Glutamatergic neuron (in vitro differentiated cells): ENCODE data around the gene REST. TPM values are rescaled to one million over a fixed set of nuclear protein-coding genes. Genes with fewer than 3 reads are reported as not detected.
A peak's percentile ranks its signal among the peaks of the same experiment; 100 is the strongest.

ENCODE experiments used
- DNase-seq: peaks from one replicate; pipeline ENCODE4 v3.0.0; 2022
- H3K27ac Mint-ChIP-seq: one replicate; pipeline ENCODE4 v1.8.0; 2020; ENCODE audit warnings: mild to moderate bottlenecking, mixed read lengths, inconsistent platforms; ENCODE audit not compliant: unreplicated experiment
- H3K27me3 Mint-ChIP-seq: one replicate; pipeline ENCODE4 v1.8.0; 2020; ENCODE audit warnings: mild to moderate bottlenecking, moderate library complexity, mixed read lengths, inconsistent platforms; ENCODE audit not compliant: unreplicated experiment
- H3K36me3 Mint-ChIP-seq: one replicate; pipeline ENCODE4 v1.8.0; 2020; ENCODE audit warnings: mild to moderate bottlenecking, mixed read lengths, inconsistent platforms; ENCODE audit not compliant: unreplicated experiment
- H3K4me1 Mint-ChIP-seq: one replicate; pipeline ENCODE4 v1.8.0; 2020; ENCODE audit warnings: mild to moderate bottlenecking, low read depth, mixed read lengths, inconsistent platforms; ENCODE audit not compliant: unreplicated experiment
- H3K4me3 Mint-ChIP-seq: one replicate; pipeline ENCODE4 v1.8.0; 2020; ENCODE audit warnings: mild to moderate bottlenecking, mixed read lengths, inconsistent platforms; ENCODE audit not compliant: unreplicated experiment
- H3K9me3 Mint-ChIP-seq: one replicate; pipeline ENCODE4 v1.8.0; 2020; ENCODE audit warnings: mild to moderate bottlenecking, moderate library complexity, mixed read lengths, inconsistent platforms; ENCODE audit not compliant: unreplicated experiment
- total RNA-seq: library from RNA; stranded (reverse); fragmentation: NEBNext Ultra II Directional; extraction: Animal tissue kit (Norgen Biotek cat#: 25700); gene quantifications from one replicate; pipeline ENCODE4 v1.2.1, GENCODE V29; 2021; ENCODE audit not compliant: unreplicated experiment
- TF ChIP-seq, protein P1 (sequence below): fragments of 200-600 bp; sonication (generic); IDR thresholded peaks from one replicate; pipeline ENCODE4 v1.5.0; 2021; ENCODE audit not compliant: partially characterized antibody, unreplicated experiment

Gene REST
- total RNA-seq, 1 donor from 2014 or later, result 1.5 TPM

DNA sequence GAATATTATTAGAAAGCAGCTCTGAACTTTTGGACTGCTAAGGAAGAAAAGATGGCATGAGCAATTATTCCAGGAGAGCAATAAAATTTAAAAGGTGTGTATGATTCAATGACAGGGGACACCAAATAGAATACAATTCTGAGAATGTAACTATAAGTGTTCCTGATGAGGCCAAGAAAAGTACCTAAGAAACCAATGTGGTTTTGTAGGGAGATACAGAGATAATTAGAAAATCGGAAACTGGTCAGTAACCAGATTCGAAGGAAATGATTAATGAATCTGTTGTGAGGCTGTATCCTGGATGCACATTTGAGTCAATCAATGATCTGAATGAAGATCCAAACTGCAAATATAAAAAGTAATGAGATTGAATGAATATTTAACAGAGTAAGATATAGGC lies 63.7 kb downstream of the REST start:
- Mint-ChIP-seq H3K4me1 (peaks cover 5% of the 10 kb centered on the region), H3K4me3 (no peak overlapping the region), H3K36me3 (peaks cover 11% of the 10 kb centered on the region), H3K27me3 (peaks cover 5% of the 10 kb centered on the region), H3K27ac (no peak overlapping the region), H3K9me3 (peaks cover 4% of the 10 kb centered on the region)
- TF ChIP-seq, protein P1, sequence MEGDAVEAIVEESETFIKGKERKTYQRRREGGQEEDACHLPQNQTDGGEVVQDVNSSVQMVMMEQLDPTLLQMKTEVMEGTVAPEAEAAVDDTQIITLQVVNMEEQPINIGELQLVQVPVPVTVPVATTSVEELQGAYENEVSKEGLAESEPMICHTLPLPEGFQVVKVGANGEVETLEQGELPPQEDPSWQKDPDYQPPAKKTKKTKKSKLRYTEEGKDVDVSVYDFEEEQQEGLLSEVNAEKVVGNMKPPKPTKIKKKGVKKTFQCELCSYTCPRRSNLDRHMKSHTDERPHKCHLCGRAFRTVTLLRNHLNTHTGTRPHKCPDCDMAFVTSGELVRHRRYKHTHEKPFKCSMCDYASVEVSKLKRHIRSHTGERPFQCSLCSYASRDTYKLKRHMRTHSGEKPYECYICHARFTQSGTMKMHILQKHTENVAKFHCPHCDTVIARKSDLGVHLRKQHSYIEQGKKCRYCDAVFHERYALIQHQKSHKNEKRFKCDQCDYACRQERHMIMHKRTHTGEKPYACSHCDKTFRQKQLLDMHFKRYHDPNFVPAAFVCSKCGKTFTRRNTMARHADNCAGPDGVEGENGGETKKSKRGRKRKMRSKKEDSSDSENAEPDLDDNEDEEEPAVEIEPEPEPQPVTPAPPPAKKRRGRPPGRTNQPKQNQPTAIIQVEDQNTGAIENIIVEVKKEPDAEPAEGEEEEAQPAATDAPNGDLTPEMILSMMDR, result no peak
- DNase-seq, result no peak

DNA sequence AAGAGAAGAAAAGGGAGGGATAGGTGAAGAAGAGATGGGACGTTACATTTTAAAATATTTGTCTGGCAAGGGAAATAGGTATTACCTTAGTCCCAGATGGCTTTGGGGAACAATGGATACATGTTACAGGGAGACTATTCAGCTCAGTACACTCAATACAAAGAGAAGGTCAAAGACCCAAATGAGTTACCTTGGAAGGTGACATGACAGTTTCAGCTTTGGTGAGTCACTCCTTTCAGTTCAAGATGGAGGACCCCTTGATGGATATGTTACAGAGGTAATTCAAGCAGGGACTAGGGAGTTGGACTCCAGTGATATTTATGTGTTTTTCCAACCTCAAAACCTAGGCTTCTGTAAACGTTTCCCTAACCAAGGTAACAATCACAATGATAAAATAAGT lies 64.7 kb downstream of the REST start:
- H3K27me3 Mint-ChIP-seq, result peaks cover 6% of the 10 kb centered on the region
- DNase-seq, result no peak
- no peak overlapping the region for H3K4me3 Mint-ChIP-seq
- TF ChIP-seq, protein P1, result no peak
- H3K4me1 Mint-ChIP-seq, result peaks cover 5% of the 10 kb centered on the region
- H3K27ac Mint-ChIP-seq, result peak overlapping the region; percentile 15
- peaks cover 5% of the 10 kb centered on the region for H3K9me3 Mint-ChIP-seq
- peaks cover 11% of the 10 kb centered on the region for H3K36me3 Mint-ChIP-seq

DNA sequence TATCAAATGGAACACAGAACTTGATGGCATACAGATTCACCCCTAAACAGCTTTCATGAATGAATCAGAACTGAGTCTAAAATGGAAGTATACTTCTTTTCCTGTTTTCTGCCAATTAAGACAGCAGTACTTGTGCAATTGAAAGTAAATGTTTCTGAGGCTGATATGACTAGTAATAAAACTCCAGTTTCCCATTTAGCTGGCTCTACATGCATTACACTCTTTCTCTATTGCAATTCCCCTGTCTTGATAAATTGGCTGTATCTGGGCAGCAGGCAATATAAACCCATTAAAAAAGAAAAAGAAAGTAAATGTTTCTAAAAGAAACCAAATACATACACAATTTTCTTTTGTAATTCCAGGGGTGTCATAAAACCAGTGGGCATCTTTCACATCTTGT lies 65.1 kb downstream of the REST start:
- no peak overlapping the region for H3K27ac Mint-ChIP-seq

DNA sequence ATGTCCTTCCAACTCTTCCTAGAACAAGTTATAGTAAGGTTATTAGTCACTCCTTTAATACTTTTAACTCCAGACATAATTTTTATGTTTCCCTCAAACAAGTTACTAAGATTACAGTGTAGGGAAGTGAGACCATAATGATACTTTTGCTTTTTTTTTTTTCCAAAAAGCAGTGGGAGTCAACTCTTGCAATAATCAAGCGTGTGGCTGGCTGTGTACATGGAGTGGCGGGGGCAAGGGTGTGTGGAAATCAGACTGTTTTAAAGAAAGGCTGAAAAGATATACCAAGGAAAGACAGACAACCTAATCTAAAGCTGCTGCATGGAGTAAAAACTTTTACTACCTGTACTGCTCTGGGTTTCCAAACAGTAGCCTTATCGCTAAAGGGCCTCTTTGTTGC lies 65.6 kb downstream of the REST start:
- H3K4me1 Mint-ChIP-seq, result peaks cover 5% of the 10 kb centered on the region
- no peak overlapping the region for H3K4me3 Mint-ChIP-seq
- H3K27ac Mint-ChIP-seq, result no peak overlapping the region

More for the DNA sequence above, 65.1 kb downstream of the REST start:
- H3K9me3 Mint-ChIP-seq, result peaks cover 9% of the 10 kb centered on the region
- H3K27me3 Mint-ChIP-seq, result peaks cover 6% of the 10 kb centered on the region
- peaks cover 5% of the 10 kb centered on the region for H3K4me1 Mint-ChIP-seq
- no peak for DNase-seq
- TF ChIP-seq, protein P1, result no peak
- peaks cover 11% of the 10 kb centered on the region for H3K36me3 Mint-ChIP-seq
- H3K4me3 Mint-ChIP-seq, result no peak overlapping the region

DNA sequence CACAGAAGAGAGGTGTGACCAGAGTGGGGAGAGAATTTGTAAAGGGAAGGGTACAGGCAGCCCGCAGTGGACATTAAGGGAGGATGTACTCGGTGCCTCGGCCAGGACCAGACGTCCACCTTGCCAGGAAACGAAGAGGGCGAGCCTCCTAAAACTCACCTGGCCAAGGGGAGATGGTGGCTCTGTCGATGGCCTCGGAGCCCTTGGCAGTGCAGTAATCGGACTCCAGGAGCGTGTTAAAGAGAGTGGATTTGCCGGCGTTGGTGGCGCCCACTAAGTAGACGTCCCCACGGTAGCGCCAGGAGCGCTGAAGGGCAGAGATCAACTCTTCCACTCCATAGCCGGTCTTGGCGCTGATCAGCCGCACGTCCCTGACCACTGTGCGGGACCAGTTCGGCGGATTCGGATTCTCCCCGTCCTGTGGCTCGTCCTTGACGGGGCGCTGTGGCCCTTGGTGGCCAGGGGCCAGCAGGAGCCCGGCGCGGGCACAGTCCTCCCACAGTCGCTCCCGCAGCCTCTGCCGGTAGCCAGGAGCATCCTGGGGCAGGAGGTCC lies 68.7 kb downstream of the REST start:
- H3K27ac Mint-ChIP-seq, result peak overlapping the region; percentile 79
- peaks cover 11% of the 10 kb centered on the region for H3K36me3 Mint-ChIP-seq
- H3K27me3 Mint-ChIP-seq, result peaks cover 6% of the 10 kb centered on the region
- peaks cover 9% of the 10 kb centered on the region for H3K9me3 Mint-ChIP-seq
- H3K4me1 Mint-ChIP-seq, result peaks cover 8% of the 10 kb centered on the region
- TF ChIP-seq, protein P1, result no peak
- H3K4me3 Mint-ChIP-seq, result peak overlapping the region; percentile 93
- DNase-seq, result peak; percentile 24

More for the DNA sequence above, 65.6 kb downstream of the REST start:
- peaks cover 6% of the 10 kb centered on the region for H3K27me3 Mint-ChIP-seq
- TF ChIP-seq, protein P1, result no peak
- DNase-seq, result no peak
- H3K9me3 Mint-ChIP-seq, result peaks cover 9% of the 10 kb centered on the region
- peaks cover 11% of the 10 kb centered on the region for H3K36me3 Mint-ChIP-seq
